Aorta (tissue), 5 donors: ENCODE data around the gene NRL. TPM values are rescaled to one million over a fixed set of nuclear protein-coding genes. Genes with fewer than 3 reads are reported as not detected.

ENCODE experiments used
- ATAC-seq: fragments of 200-7000 bp; cut with Tn5 transposase; one replicate; pipeline ENCODE4 v1.9.1; 2022; ENCODE audit warnings: moderate library complexity; ENCODE audit not compliant: low FRiP score
- DNase-seq, 2 donors: peaks; one replicate each; pipeline ENCODE4 v3.0.0-alpha.2; 2020
- H3K27ac ChIP-seq, 2 donors: one replicate each; pipeline ENCODE4 v1.5.1; 2013; ENCODE audit warnings: low read length in 2 of 2, mild to moderate bottlenecking in 2 of 2, moderate library complexity in 2 of 2, control low read depth in 1 of 2, inconsistent platforms in 1 of 2, low read depth in 1 of 2
- H3K27me3 ChIP-seq, 2 donors: one replicate each; pipeline ENCODE4 v1.6.1; 2013; ENCODE audit warnings: control low read depth in 1 of 2, low read length in 1 of 2, mild to moderate bottlenecking in 1 of 2, moderate library complexity in 1 of 2; ENCODE audit not compliant: insufficient read depth in 2 of 2, control insufficient read depth in 1 of 2
- H3K36me3 ChIP-seq, 2 donors: one replicate each; pipeline ENCODE4 v1.6.1; 2013; ENCODE audit warnings: control low read depth in 1 of 2, low read length in 1 of 2, mild to moderate bottlenecking in 1 of 2; ENCODE audit not compliant: insufficient read depth in 2 of 2, control insufficient read depth in 1 of 2
- H3K4me1 ChIP-seq, 2 donors: one replicate each; pipeline ENCODE4 v1.6.1; 2013; ENCODE audit warnings: low read length in 2 of 2, control low read depth in 1 of 2, mild to moderate bottlenecking in 1 of 2, moderate library complexity in 1 of 2; ENCODE audit not compliant: insufficient read depth in 2 of 2, control insufficient read depth in 1 of 2
- H3K4me3 ChIP-seq, 2 donors: one replicate each; pipeline ENCODE4 v1.5.1; 2013; ENCODE audit warnings: low read length in 2 of 2, control low read depth in 1 of 2, mild to moderate bottlenecking in 1 of 2
- H3K9me3 ChIP-seq: one replicate; pipeline ENCODE4 v1.6.1; 2013; ENCODE audit warnings: mild to moderate bottlenecking, low read length; ENCODE audit not compliant: control insufficient read depth
- WGBS, 2 donors: extraction: QIAGEN DNeasy Blood & Tissue Kit; methylation state at CpG; one replicate each; pipeline ENCODE4 v1.1.7; 2013; 5-methylcytosine and 5-hydroxymethylcytosine counted together
- intact Hi-C, 2 donors: fragments of 100-400 bp; cut with DNase I; formaldehyde crosslinking; loops; one replicate each; pipeline versions ENCODE4 v1.14.2 to v1.15.0; 2022
- polyA plus RNA-seq, 2 donors: library from polyadenylated mRNA; stranded (reverse); fragments of 200-250 nt; gene quantifications; one replicate each; pipeline ENCODE4 v1.2.3, GENCODE V29; 2013
- total RNA-seq, 2 donors: library from RNA; stranded (reverse); fragmentation: NEBNext Ultra II Directional; extraction: Animal tissue kit (Norgen Biotek cat#: 25700); gene quantifications; one replicate each; pipeline ENCODE4 v1.2.1, GENCODE V29; 2021
- donor health status: healthy with polysubstance abuse.
- donor health status: Bipolar disorder and iron deficiency.
- donor health status: DM: no; HTN: no; CAD: no.
- donor health status: DM: no; HTN: no; CAD: no.
- donor health status: DM: yes; HTN: yes; CAD: no.

Gene NRL
- total and polyA plus RNA-seq, 4 donors, result 0.63 to 1.4 (median 1.2) TPM

DNA sequence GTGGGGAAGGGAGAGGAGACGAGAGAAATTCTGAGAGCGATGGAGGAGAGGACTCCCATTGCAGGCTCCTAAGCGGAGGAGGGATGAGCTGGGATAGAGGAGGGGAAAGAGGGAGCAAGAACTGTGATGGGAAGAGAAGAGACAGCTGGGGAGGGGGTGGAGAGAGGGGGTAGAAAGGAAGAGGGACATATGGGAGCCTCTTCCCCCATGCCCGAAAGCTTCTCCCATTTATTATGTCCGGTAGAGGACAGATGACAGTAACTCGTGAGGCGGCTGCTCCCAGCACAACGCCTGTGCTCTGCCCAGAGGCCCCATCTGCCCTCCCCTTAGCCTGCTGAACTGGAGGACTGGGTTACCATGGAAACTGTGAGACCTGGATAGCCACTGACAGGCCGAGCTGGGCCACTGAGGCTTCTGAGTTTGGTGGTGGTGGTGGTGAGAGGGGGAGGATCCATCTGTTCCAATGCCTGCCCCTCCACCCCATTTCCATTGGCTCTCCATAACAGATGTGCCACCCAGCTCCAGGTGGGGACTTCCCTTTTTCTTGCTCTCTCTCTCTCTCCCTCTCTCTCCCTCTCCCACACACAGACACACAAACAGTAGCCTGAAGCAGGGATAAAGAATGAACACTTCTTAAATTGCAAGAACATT is 35.1 kb downstream of the NRL start:
- H3K27me3 ChIP-seq, result peaks cover 0 to 4% of the 10 kb centered on the region in 2 donors
- WGBS, 2 donors, result 93 to 99% methylated on average over 9 of the region's 9 CpGs
- ATAC-seq, result no peak
- intact Hi-C loops, result no loop called here
- DNase-seq, result no peak
- no peaks in the 10 kb centered on the region for H3K9me3 ChIP-seq
- H3K36me3 ChIP-seq, result no peaks in the 10 kb centered on the region
- H3K4me3 ChIP-seq, result no peak overlapping the region
- no peaks in the 10 kb centered on the region for H3K4me1 ChIP-seq
- H3K27ac ChIP-seq, result no peak overlapping the region

DNA sequence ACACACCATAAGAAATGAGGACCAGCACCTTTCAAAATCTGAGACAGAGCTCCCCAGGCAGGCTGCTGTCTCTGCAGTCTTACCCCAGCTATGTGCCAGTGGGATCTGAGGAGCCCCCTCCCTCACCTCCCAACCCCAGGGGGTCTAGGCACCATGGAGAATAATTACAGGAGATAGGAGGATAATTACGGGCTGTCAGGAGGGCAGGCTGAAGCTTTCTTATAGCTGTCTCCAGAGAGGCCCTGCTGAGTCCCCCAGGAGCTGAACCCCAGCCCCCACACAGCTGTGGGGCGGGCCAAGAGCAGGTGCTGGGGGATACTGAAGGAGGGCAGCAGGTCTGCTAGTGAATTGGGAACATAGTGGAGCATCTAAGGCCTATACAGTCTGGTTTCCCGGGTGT is 36.6 kb downstream of the NRL start:
- Histone ChIP-seq H3K9me3 (no peaks in the 10 kb centered on the region), H3K4me3 (no peak overlapping the region), H3K4me1 (no peaks in the 10 kb centered on the region), H3K27me3 (peaks cover 0 to 4% of the 10 kb centered on the region in 2 donors), H3K36me3 (no peaks in the 10 kb centered on the region), H3K27ac (no peak overlapping the region)
- WGBS, 2 donors, result 82 to 85% methylated on average over 3 of the region's 3 CpGs
- ATAC-seq (no peak), DNase-seq (no peak)
- intact Hi-C loops, result no loop called here

DNA sequence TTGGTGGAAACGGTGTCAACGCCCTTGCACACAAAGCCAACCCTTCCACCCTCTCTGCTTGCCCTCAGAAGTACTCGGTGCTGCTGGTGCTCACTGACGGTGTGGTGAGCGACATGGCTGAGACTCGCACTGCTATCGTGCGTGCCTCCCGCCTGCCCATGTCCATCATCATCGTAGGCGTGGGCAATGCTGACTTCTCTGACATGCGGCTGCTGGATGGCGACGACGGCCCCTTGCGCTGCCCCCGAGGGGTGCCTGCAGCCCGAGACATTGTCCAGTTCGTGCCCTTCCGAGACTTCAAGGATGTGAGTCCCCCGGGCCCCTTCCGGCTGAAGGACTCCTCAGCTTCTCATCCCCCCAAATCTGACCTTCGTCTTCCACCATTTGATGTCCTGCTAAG is 37.7 kb downstream of the NRL start:
- ATAC-seq (no peak), DNase-seq (no peak)
- Histone ChIP-seq H3K27ac (no peak overlapping the region), H3K4me1 (no peaks in the 10 kb centered on the region), H3K27me3 (peaks cover 0 to 4% of the 10 kb centered on the region in 2 donors), H3K36me3 (no peaks in the 10 kb centered on the region), H3K4me3 (no peak overlapping the region), H3K9me3 (no peaks in the 10 kb centered on the region)
- intact Hi-C loops, result no loop called here
- 93% methylated on average over 23 of the region's 23 CpGs for WGBS, 2 donors

DNA sequence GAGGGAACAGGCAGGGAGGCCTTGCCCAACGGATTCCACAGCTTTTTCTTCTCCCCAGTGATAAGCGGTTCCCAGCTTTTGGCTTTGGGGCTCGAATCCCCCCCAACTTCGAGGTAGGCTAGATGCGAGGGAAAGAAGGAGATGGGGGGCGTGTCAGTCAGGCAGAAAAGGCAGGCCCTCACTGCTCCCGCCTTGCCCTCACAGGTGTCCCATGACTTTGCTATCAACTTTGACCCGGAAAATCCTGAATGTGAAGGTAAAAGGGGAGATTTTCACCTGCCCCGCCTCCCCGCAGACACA is 38.5 kb downstream of the NRL start:
- intact Hi-C loops, result no loop called here
- no peak overlapping the region for H3K27ac ChIP-seq
- H3K4me3 ChIP-seq, result no peak overlapping the region
- no peaks in the 10 kb centered on the region for H3K9me3 ChIP-seq
- DNase-seq (no peak), ATAC-seq (no peak)
- H3K36me3 ChIP-seq, result no peaks in the 10 kb centered on the region
- peaks cover 0 to 4% of the 10 kb centered on the region in 2 donors for H3K27me3 ChIP-seq
- no peaks in the 10 kb centered on the region for H3K4me1 ChIP-seq
- 90 to 93% methylated on average over 10 of the region's 10 CpGs for WGBS, 2 donors

DNA sequence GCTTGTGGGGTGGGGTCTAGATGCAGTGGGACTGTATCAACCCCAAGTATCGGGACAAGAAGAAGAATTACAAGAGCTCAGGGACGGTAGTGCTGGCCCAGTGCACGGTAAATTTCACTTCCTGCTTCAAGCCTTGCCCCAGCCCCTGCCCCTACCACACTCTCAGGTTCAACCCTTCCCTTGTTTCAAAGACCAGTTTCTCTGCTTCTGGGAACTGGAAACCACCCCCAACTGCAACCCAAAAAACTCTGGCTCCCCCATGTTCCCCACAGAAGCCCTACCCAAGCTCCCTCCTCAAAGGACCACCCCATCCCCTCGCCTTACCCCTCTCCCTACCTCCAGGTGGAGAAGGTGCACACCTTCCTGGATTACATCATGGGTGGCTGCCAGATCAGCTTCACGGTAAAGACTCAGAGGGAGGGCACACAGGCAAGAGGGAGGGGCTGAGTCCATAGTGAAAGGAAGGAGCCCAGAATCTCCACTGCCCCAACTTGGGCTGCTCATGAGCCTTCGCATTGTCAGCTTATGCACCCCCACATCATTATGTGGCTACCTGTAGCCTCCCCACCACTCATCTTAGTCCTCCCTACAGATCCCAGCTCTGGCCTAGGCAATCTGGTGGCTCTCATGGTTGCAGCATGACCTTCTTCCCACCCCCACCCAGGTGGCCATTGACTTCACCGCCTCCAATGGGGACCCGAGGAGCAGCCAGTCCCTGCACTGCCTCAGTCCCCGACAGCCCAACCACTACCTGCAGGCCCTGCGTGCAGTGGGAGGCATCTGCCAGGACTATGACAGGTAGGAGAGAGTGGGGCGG is 39.1 kb downstream of the NRL start:
- Histone ChIP-seq H3K27me3 (peaks cover 0 to 4% of the 10 kb centered on the region in 2 donors), H3K9me3 (no peaks in the 10 kb centered on the region), H3K27ac (no peak overlapping the region), H3K4me3 (no peak overlapping the region), H3K4me1 (no peaks in the 10 kb centered on the region), H3K36me3 (no peaks in the 10 kb centered on the region)
- DNase-seq (no peak), ATAC-seq (no peak)
- 78 to 82% methylated on average over 11 of the region's 11 CpGs for WGBS, 2 donors
- intact Hi-C loops, result no loop called here

DNA sequence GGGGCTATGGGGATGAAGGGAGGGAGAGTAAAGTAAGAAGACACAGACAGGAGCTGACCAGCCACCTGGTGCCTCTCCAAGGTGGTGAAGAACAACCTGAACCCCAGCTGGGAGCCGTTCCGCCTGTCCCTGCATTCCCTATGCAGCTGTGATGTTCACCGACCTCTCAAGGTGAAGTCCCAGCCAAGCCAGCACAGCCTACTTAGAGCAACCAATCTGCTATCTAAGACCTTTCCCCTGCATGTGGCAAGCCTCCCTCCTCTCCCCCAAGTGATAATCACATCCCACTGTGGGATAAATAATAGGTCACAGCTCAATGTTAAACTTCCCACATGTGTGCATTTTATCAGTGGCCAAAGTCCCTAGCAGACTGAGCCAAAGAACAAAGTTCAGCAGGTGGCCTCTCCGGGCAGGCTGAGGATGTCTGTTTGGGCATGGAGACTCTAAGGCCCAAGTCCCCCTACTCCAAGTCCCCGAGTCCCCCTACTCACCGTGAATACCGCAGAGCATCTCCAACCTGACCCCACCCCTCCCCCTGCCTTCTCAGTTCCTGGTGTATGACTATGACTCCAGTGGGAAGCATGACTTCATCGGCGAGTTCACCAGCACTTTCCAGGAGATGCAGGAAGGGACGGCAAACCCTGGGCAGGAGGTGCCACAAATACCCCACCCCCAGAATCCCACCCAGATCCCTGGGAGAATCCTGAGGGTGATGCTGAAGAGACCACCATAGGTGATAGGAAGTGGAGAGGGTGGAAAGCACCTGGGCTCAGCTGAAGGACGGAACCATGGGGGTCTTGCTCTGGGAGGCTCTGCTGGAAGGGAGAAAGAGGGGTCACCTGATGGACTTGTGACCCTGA is 39.9 kb downstream of the NRL start:
- ATAC-seq (no peak), DNase-seq (no peak)
- Histone ChIP-seq H3K27ac (no peak overlapping the region), H3K4me1 (no peaks in the 10 kb centered on the region), H3K27me3 (peaks cover 0 to 4% of the 10 kb centered on the region in 2 donors), H3K36me3 (no peaks in the 10 kb centered on the region), H3K4me3 (no peak overlapping the region), H3K9me3 (no peaks in the 10 kb centered on the region)
- intact Hi-C loops, result no loop called here
- 85 to 87% methylated on average over 11 of the region's 11 CpGs for WGBS, 2 donors

DNA sequence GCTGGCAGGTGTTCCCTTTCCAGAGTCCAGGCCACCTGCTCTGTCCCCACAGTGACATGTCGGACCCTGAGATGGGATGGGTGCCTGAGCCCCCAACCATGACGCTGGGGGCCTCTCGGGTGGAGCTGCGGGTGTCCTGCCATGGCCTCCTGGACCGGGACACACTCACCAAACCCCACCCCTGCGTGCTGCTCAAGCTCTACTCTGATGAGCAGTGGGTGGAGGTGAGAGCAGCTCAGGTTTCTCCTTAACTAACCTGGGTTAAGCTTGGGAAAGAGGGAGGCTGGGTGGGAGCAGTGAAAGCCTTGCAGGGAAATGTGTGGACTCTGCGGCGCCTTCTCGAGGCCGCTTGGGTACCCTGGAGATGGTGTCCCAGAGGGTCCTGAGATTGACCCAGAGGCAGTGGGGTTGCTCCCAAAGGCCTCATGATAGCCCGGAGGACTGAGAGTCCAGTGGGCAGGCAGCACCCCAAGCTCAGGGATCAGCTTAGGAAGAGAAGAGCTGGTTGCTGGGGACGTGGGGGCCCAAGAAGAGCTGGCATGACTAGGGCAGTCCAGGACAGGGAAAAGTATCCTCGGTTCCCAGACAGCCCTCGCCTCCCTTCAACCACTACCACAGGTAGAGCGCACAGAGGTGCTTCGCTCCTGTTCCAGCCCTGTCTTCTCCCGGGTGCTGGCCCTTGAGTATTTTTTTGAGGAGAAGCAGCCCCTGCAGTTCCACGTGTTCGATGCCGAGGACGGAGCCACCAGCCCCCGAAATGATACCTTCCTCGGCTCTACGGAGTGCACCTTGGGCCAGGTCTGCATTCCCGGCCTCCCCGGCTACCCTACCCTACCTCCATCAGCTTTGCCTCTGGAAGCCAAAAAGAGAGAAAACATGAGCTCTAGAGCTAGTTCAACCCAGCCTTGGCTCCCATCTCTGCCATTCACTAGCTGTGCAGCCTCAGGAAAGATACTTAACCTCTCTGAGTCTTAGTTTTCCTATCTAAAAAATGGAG is 41.6 kb downstream of the NRL start:
- ATAC-seq (no peak), DNase-seq (peak in 1 of 2 donors; percentile 29)
- Histone ChIP-seq H3K4me1 (no peaks in the 10 kb centered on the region), H3K36me3 (no peaks in the 10 kb centered on the region), H3K9me3 (no peaks in the 10 kb centered on the region), H3K4me3 (no peak overlapping the region), H3K27me3 (peaks cover 0 to 4% of the 10 kb centered on the region in 2 donors), H3K27ac (no peak overlapping the region)
- 86 to 88% methylated on average over 26 of the region's 26 CpGs for WGBS, 2 donors
- intact Hi-C loops, result no loop called here

DNA sequence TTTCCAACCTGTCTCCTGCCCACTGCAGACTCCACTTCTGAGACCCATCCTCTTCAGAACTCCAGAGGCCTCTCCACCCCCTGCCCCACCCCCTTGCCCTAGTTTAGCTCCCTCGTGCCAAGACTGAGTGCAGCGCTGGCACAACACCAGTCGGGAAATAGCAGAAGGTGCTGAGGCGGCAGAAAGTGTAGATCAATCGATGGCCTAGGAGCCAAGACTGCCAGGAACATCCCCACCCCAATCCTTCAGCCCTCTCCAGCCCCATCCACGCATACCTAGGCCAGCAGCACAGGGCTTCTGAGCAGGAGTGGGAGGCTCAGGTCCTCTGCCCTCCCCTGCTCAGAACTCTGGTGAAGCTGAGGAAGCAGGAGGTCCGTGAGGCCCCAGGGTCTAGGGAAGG is 42.3 kb downstream of the NRL start:
- 9 to 14% methylated on average over 7 of the region's 7 CpGs for WGBS, 2 donors
- Histone ChIP-seq H3K27ac (no peak overlapping the region), H3K9me3 (no peaks in the 10 kb centered on the region), H3K36me3 (no peaks in the 10 kb centered on the region), H3K27me3 (peaks cover 0 to 4% of the 10 kb centered on the region in 2 donors), H3K4me3 (no peak overlapping the region), H3K4me1 (no peaks in the 10 kb centered on the region)
- peak; percentile 47 to 73 for DNase-seq
- intact Hi-C loops, result no loop called here
- no peak for ATAC-seq
